Testis (tissue), 3 donors: ENCODE results near the gene RBM20. TPM values are rescaled to one million over a fixed set of nuclear protein-coding genes. Genes with fewer than 3 reads are reported as not detected.

Experiments
- DNase-seq: peaks from one replicate; pipeline ENCODE4 v3.0.0-alpha.2; 2019
- H3K27ac ChIP-seq, 2 donors: fragments of 200-600 bp; sonication (generic); one replicate each; pipeline ENCODE4 v1.5.1; 2019
- H3K27me3 ChIP-seq: fragments of 200-600 bp; sonication (generic); one replicate; pipeline ENCODE4 v1.5.1; 2019
- H3K36me3 ChIP-seq: fragments of 200-600 bp; sonication (generic); one replicate; pipeline ENCODE4 v1.5.1; 2017; ENCODE audit warnings: low read depth; ENCODE audit errors: missing control alignments
- H3K4me1 ChIP-seq: fragments of 200-600 bp; sonication (generic); one replicate; pipeline ENCODE4 v1.5.1; 2019
- H3K4me3 ChIP-seq, 2 donors: fragments of 200-600 bp; sonication (generic); one replicate each; pipeline ENCODE4 v1.5.1; 2017 to 2019
- H3K9me3 ChIP-seq: fragments of 200-600 bp; sonication (generic); one replicate; pipeline ENCODE4 v1.5.1; 2017
- POLR2A ChIP-seq: fragments of 450-650 bp; IDR thresholded peaks from one replicate; pipeline ENCODE4 v1.6.1; 2017; ENCODE audit warnings: antibody characterized with exemption, mild to moderate bottlenecking, moderate library complexity
- whole genome bisulfite sequencing, 2 donors: methylation state at CpG; one replicate each; pipeline ENCODE4 v1.1.5; 2018; 5-methylcytosine and 5-hydroxymethylcytosine counted together
- intact Hi-C: fragments of 100-400 bp; cut with DNase I; formaldehyde crosslinking; loops from one replicate; pipeline ENCODE4 v1.15.1; 2023; ENCODE audit warnings: low total_unique reads
- polyA plus RNA-seq: library from polyadenylated mRNA; stranded (reverse); fragments of 350-450 nt; fragmentation: Illumina TruSeq; extraction: RNeasy Lipid Tissue Mini Kit (QIAGEN cat#74804); gene quantifications from one replicate; pipeline ENCODE4 v1.2.3, GENCODE V29; 2014; ENCODE audit warnings: low read depth, low replicate concordance; ENCODE audit not compliant: insufficient read depth
- total RNA-seq, 2 donors: library from RNA; depleted of rRNA; stranded (reverse); fragments of >200 nt; gene quantifications; one replicate each; pipeline ENCODE4 v1.2.3, GENCODE V29; 2016
- TF ChIP-seq, protein P1 (sequence below), 3 experiments: fragments of 450-650 bp in 2 of 3; fragments of 200-600 bp in 1 of 3; sonication (generic) in 1 of 3; IDR thresholded peaks; one replicate each; pipeline ENCODE4 v1.5.1; 2016 to 2019; ENCODE audit warnings: antibody characterized with exemption in 3 of 3, mild to moderate bottlenecking in 2 of 3, moderate library complexity in 1 of 3

Gene RBM20
- total and polyA plus RNA-seq, 3 donors from 2014 or later = 1.7 to 5.3 (median 3.1) TPM

DNA sequence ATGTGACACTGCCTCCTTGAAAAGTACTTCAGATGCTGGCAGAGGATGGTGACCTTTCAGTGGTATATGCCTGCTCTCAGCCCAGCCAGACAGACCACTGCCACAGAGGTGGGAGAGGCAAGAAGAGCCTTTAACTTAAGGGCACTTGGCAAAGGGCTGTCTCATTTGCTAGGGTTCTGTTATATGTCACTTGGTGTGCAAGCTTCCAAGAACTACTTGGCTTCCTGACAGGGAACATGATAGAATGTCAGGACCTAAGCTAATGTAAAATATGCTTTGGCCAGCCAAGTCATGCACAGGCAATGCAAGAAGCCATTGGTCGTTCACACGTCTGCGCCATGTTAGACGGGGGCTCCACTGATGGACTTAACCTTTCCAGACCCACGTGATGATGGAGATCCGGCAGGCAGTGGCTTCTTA lies 54.7 kb downstream of the RBM20 start:
- no peak for DNase-seq
- no peak for TF ChIP-seq POLR2A
- TF ChIP-seq, protein P1, sequence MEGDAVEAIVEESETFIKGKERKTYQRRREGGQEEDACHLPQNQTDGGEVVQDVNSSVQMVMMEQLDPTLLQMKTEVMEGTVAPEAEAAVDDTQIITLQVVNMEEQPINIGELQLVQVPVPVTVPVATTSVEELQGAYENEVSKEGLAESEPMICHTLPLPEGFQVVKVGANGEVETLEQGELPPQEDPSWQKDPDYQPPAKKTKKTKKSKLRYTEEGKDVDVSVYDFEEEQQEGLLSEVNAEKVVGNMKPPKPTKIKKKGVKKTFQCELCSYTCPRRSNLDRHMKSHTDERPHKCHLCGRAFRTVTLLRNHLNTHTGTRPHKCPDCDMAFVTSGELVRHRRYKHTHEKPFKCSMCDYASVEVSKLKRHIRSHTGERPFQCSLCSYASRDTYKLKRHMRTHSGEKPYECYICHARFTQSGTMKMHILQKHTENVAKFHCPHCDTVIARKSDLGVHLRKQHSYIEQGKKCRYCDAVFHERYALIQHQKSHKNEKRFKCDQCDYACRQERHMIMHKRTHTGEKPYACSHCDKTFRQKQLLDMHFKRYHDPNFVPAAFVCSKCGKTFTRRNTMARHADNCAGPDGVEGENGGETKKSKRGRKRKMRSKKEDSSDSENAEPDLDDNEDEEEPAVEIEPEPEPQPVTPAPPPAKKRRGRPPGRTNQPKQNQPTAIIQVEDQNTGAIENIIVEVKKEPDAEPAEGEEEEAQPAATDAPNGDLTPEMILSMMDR (IDR thresholded peaks at IDR 0.05) = no peak
- Histone ChIP-seq H3K36me3 (no peaks in the 10 kb centered on the region), H3K27ac (no peak overlapping the region), H3K27me3 (no peaks in the 10 kb centered on the region), H3K4me1 (no peaks in the 10 kb centered on the region), H3K9me3 (no peaks in the 10 kb centered on the region), H3K4me3 (no peak overlapping the region)
- 78 to 89% methylated on average over 6 of the region's 6 CpGs for WGBS, 2 donors
- intact Hi-C loops = no loop called here

DNA sequence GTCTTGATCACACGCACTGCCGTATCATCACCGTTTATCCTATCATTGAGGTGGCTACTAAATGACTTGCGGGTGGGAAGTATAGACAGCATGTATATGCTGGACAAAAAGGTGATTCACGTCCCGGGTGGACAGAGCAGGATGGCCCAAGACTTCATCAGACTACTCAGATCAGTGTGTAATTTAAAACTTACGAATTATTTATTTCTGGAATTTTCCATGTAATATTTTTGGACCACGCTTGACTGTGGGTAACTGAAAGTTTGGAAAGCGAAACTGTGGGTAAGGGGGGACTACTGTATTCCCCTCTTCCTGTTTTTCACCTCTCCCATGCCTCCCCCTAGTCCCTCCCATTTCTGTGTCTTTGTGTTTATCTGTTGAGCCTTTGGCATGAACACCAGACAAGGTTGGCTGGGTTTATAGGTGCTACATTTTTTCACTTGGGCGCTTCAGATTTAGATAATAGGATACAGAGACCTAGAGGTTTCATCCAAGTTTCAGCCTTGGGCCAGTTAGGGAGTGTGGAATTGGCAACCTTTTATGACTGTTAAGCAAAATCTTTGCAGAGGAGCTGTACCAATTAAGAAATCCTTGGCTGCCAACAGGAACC lies 55.8 kb downstream of the RBM20 start:
- 81% methylated on average over 10 of the region's 10 CpGs for WGBS, 2 donors
- Histone ChIP-seq H3K36me3 (no peaks in the 10 kb centered on the region), H3K27me3 (no peaks in the 10 kb centered on the region), H3K4me3 (no peak overlapping the region), H3K27ac (no peak overlapping the region), H3K4me1 (no peaks in the 10 kb centered on the region), H3K9me3 (no peaks in the 10 kb centered on the region)
- no peak for TF ChIP-seq POLR2A
- TF ChIP-seq, protein P1 (IDR thresholded peaks at IDR 0.05) = no peak
- intact Hi-C loops = no loop called here
- no peak for DNase-seq

DNA sequence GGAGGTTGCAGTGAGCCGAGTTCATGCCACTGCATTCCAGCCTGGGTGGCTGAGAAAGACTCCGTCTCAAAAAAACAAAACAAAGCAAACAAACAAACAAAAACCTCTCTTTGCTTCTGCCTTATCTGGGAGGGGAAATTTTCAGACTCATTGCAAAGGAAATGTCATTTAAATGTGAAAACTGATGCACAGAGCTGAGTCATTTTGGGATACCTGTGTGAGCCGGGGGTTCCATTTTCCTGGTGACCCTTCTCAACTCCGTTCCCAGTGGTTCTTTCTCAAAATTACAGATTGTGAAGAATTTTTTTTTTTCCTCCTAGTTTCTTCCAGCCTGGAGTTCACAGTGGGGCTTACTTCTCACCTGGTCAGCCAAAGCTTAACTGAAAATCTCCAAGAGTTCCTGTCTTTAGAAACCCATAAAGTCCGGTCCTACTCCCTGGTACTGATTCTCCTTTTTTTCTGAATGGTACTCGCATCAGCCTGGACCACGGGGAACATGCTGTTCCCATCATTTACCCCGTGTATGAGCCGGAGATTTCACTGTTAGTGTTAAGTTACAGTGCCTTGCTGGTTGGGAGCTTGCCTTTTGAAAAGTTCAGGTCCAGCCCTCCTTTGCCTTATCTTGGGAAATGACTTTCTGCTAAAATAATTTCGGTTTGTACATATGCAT lies 56.9 kb downstream of the RBM20 start:
- no peaks in the 10 kb centered on the region for H3K4me1 ChIP-seq
- TF ChIP-seq, protein P1 (IDR thresholded peaks at IDR 0.05) = no peak
- TF ChIP-seq POLR2A = no peak
- no peaks in the 10 kb centered on the region for H3K27me3 ChIP-seq
- DNase-seq = no peak
- no peaks in the 10 kb centered on the region for H3K9me3 ChIP-seq
- no peak overlapping the region for H3K4me3 ChIP-seq
- WGBS, 2 donors = 58 to 65% methylated on average over 10 of the region's 10 CpGs
- intact Hi-C loops = no loop called here
- no peak overlapping the region for H3K27ac ChIP-seq
- H3K36me3 ChIP-seq = no peaks in the 10 kb centered on the region

DNA sequence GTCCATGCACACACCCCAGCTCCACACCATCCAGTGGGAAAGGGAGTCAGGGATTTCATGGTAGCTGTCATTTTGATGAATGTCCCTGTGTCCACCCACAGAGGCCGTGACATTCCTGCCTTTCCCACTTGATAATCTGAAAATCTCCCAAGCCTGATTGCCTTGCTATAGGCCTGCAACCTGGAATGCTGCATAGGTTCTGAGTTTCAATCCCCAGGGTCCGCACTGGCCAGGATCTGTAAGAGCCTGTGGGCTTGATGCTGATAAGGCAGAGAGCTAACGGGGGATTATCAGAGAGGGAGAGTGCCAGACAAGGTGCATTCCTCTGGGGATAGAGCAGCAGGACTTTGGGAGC lies 57.5 kb downstream of the RBM20 start:
- 64 to 68% methylated on average over 3 of the region's 3 CpGs for WGBS, 2 donors
- no peak for DNase-seq
- Histone ChIP-seq H3K36me3 (no peaks in the 10 kb centered on the region), H3K9me3 (no peaks in the 10 kb centered on the region), H3K4me1 (no peaks in the 10 kb centered on the region), H3K27ac (no peak overlapping the region), H3K27me3 (no peaks in the 10 kb centered on the region), H3K4me3 (no peak overlapping the region)
- intact Hi-C loops = no loop called here
- TF ChIP-seq POLR2A = no peak

DNA sequence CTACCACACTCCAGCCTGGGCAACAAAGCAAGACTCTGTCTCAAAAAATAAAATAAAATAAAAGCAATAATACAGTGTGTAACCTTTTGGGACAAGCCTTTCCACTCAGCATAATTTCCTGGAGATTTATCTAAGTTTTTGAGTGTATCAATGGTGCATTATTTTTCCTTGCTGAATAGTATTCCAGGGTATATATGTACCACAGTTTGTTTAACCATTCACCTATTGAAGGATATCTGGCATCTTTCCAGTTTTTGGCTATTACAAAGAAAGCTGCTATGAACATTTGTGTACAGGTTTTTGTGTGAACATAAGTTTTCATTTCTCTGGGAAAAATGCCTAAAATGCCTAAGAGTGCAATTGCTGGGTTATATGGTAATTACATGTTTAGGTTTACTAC lies 59.9 kb downstream of the RBM20 start:
- no peak overlapping the region for H3K4me3 ChIP-seq
- H3K36me3 ChIP-seq = no peaks in the 10 kb centered on the region
- TF ChIP-seq POLR2A = no peak
- TF ChIP-seq, protein P1 (IDR thresholded peaks at IDR 0.05) = no peak
- intact Hi-C loops = no loop called here
- H3K4me1 ChIP-seq = no peaks in the 10 kb centered on the region
- H3K9me3 ChIP-seq = no peaks in the 10 kb centered on the region
- no peaks in the 10 kb centered on the region for H3K27me3 ChIP-seq
- DNase-seq = no peak
- no peak overlapping the region for H3K27ac ChIP-seq
